ENCODE data around the gene UGT2B15. TPM values are rescaled to one million over a fixed set of nuclear protein-coding genes. Genes with fewer than 3 reads are reported as not detected.
"Not testable (repeated sequence)": the region's sequence is repeated elsewhere in the genome, so short reads cannot be mapped to it uniquely, and the experiment has no call there.

Gene UGT2B15
- total RNA-seq (not detected), polyA plus RNA-seq (not detected)
- long read RNA-seq, donor 1 = 0 reads
- long read RNA-seq, donor 2 = 0 reads
- long read RNA-seq, donor 3 = 0 reads

- intact Hi-C loops (cut with DNase I); DNase-seq; H3K9me3 ChIP-seq; H3K27me3 ChIP-seq; H3K4me1 ChIP-seq; H3K4me3 ChIP-seq; ATAC-seq; H3K36me3 ChIP-seq; H3K27ac ChIP-seq: not testable (repeated sequence)
- WGBS, 2 donors = 54 to 71% methylated on average over 1 of the region's 1 CpG
Measured at GRCh38 chr4:68670479-68670939, at the start of gene UGT2B15. UGT2B15 (minus strand) TSS chr4:68670652; CDS start chr4:68670618, 34 bp downstream.

DNA sequence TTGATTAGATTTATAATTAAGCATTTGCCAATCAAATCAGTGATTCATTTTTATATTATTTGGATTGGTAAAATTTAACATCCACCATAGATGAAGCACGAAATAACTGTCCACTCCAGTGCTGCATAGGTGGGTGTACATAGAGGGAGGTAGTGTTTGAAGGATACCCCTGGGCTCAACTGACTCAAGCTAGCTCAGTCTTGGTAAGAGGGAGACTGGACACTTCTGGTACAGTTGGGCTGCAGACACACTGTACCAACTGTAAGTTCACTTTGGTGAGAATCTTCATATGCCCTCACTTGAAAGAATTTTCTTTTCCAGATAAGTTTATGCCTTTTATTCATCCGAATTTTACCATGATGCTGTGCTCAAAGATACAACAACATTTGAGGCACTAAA is 48.6 kb upstream of the UGT2B15 start:
- ATAC-seq (no peak), DNase-seq (no peak)
- WGBS, 2 donors = 71 to 78% methylated on average over 2 of the region's 2 CpGs
- H3K36me3 ChIP-seq = no peaks in the 10 kb centered on the region
- no peaks in the 10 kb centered on the region for H3K4me1 ChIP-seq
- no peak overlapping the region for H3K27ac ChIP-seq
- no peak overlapping the region for H3K4me3 ChIP-seq
- H3K27me3 ChIP-seq = no peaks in the 10 kb centered on the region
- TF ChIP-seq, protein P1, sequence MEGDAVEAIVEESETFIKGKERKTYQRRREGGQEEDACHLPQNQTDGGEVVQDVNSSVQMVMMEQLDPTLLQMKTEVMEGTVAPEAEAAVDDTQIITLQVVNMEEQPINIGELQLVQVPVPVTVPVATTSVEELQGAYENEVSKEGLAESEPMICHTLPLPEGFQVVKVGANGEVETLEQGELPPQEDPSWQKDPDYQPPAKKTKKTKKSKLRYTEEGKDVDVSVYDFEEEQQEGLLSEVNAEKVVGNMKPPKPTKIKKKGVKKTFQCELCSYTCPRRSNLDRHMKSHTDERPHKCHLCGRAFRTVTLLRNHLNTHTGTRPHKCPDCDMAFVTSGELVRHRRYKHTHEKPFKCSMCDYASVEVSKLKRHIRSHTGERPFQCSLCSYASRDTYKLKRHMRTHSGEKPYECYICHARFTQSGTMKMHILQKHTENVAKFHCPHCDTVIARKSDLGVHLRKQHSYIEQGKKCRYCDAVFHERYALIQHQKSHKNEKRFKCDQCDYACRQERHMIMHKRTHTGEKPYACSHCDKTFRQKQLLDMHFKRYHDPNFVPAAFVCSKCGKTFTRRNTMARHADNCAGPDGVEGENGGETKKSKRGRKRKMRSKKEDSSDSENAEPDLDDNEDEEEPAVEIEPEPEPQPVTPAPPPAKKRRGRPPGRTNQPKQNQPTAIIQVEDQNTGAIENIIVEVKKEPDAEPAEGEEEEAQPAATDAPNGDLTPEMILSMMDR (IDR thresholded peaks at IDR 0.05) = no peak
- peaks cover 0 to 15% (median 0%) of the 10 kb centered on the region in 11 donors for H3K9me3 ChIP-seq
- intact Hi-C loops (cut with DNase I) = no loop called here

GRCh38 chr4:68718447-68719074 is 48.1 kb upstream of the UGT2B15 start:
- WGBS, 2 donors = 88 to 94% methylated on average over 3 of the region's 3 CpGs
- Histone ChIP-seq H3K27ac (no peak overlapping the region), H3K27me3 (no peaks in the 10 kb centered on the region), H3K4me3 (no peak overlapping the region), H3K9me3 (peaks cover 0 to 15% (median 0%) of the 10 kb centered on the region in 11 donors), H3K4me1 (no peaks in the 10 kb centered on the region), H3K36me3 (no peaks in the 10 kb centered on the region)
- TF ChIP-seq, protein P1 (IDR thresholded peaks at IDR 0.05) = no peak
- ATAC-seq (no peak), DNase-seq (no peak)
- intact Hi-C loops (cut with DNase I) = no loop called here

DNA sequence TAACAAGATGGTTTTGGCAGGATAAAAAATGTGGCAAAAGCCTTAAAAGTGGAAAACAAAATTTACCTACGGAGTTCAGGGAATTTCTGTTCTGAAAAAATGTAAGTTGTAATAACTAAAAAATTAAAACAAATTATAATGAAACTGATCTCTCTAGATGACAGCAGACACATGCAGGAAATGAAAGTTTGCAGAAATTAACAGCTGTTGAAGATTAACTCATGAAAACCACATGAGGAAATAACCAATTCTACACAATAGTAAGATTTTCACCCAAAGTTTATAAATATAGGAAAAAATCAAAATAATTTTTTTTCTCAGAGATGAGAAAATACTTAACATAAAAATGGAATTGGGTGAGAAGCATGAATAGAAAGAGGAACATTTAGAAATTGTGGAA is 47.5 kb upstream of the UGT2B15 start:
- DNase-seq = no peak
- H3K27ac ChIP-seq = no peak overlapping the region
- H3K36me3 ChIP-seq = no peaks in the 10 kb centered on the region
- no peaks in the 10 kb centered on the region for H3K4me1 ChIP-seq
- WGBS, 2 donors = 80 to 83% methylated on average over 1 of the region's 1 CpG
- H3K4me3 ChIP-seq = no peak overlapping the region
- no peak for ATAC-seq
- peaks cover 0 to 12% (median 0%) of the 10 kb centered on the region in 11 donors for H3K9me3 ChIP-seq
- TF ChIP-seq, protein P1 (IDR thresholded peaks at IDR 0.05) = no peak
- H3K27me3 ChIP-seq = no peaks in the 10 kb centered on the region
- intact Hi-C loops (cut with DNase I) = loop anchor here in 1 of 10 donors (1.0 kb wide), 1 partner anchor 11 kb away; no protein-coding TSS in a partner anchor

GRCh38 chr4:68714400-68714799 is 43.9 kb upstream of the UGT2B15 start:
- H3K27ac ChIP-seq = no peak overlapping the region
- ATAC-seq (no peak), DNase-seq (no peak)
- 55 to 89% methylated on average over 2 of the region's 2 CpGs for WGBS, 2 donors
- TF ChIP-seq, protein P1 (IDR thresholded peaks at IDR 0.05) = no peak
- no peak overlapping the region for H3K4me3 ChIP-seq
- H3K36me3 ChIP-seq = no peaks in the 10 kb centered on the region
- H3K4me1 ChIP-seq = no peaks in the 10 kb centered on the region
- no peaks in the 10 kb centered on the region for H3K27me3 ChIP-seq
- intact Hi-C loops (cut with DNase I) = no loop called here
- H3K9me3 ChIP-seq = no peaks in the 10 kb centered on the region

Measured in heart right ventricle (tissue), 16 donors.